ENCODE results near the gene PDZD2.

Gene PDZD2

GRCh38 chr5:32082701-32083100 is 443.8 kb downstream of the PDZD2 start:
- no peak for TF ChIP-seq CTCF (IDR thresholded peaks at IDR 0.05)
- H3K27ac ChIP-seq: no peak overlapping the region
- H3K4me1 ChIP-seq (ENCODE audit: control insufficient read depth in 1 of 2, insufficient read depth in 1 of 2, low read depth in 1 of 2, low read length in 1 of 2): no peaks in the 10 kb centered on the region

GRCh38 chr5:32083981-32084430 is 445.1 kb downstream of the PDZD2 start:
- H3K4me1 ChIP-seq (ENCODE audit: control insufficient read depth in 1 of 2, insufficient read depth in 1 of 2, low read depth in 1 of 2, low read length in 1 of 2): no peaks in the 10 kb centered on the region
- no peaks in the 10 kb centered on the region for H3K36me3 ChIP-seq
- H3K9me3 ChIP-seq: no peaks in the 10 kb centered on the region
- H3K27ac ChIP-seq: no peak overlapping the region
- no peak for TF ChIP-seq CTCF (IDR thresholded peaks at IDR 0.05)
- H3K27me3 ChIP-seq: no peaks in the 10 kb centered on the region
- H3K4me3 ChIP-seq (ENCODE audit: low read depth in 1 of 2, low read length in 1 of 2): no peak overlapping the region

More at GRCh38 chr5:32082701-32083100, 443.8 kb downstream of the PDZD2 start:
- H3K27me3 ChIP-seq: no peaks in the 10 kb centered on the region
- no peak overlapping the region for H3K4me3 ChIP-seq (ENCODE audit: low read depth in 1 of 2, low read length in 1 of 2)
- H3K36me3 ChIP-seq: no peaks in the 10 kb centered on the region
- no peaks in the 10 kb centered on the region for H3K9me3 ChIP-seq

GRCh38 chr5:32087086-32088082 is 448.5 kb downstream of the PDZD2 start:
- Histone ChIP-seq H3K27me3 (no peaks in the 10 kb centered on the region), H3K27ac (no peak overlapping the region)

GRCh38 chr5:32088214-32088613 is 449.3 kb downstream of the PDZD2 start:
- H3K36me3 ChIP-seq: no peaks in the 10 kb centered on the region
- no peak for TF ChIP-seq CTCF (IDR thresholded peaks at IDR 0.05)
- no peaks in the 10 kb centered on the region for H3K9me3 ChIP-seq
- no peak overlapping the region for H3K4me3 ChIP-seq (ENCODE audit: low read depth in 1 of 2, low read length in 1 of 2)
- no peaks in the 10 kb centered on the region for H3K27me3 ChIP-seq
- H3K4me1 ChIP-seq (ENCODE audit: control insufficient read depth in 1 of 2, insufficient read depth in 1 of 2, low read depth in 1 of 2, low read length in 1 of 2): no peaks in the 10 kb centered on the region
- no peak overlapping the region for H3K27ac ChIP-seq

More at GRCh38 chr5:32087086-32088082, 448.5 kb downstream of the PDZD2 start:
- Histone ChIP-seq H3K9me3 (no peaks in the 10 kb centered on the region), H3K4me1 (ENCODE audit: control insufficient read depth in 1 of 2, insufficient read depth in 1 of 2, low read depth in 1 of 2, low read length in 1 of 2) (no peaks in the 10 kb centered on the region), H3K4me3 (ENCODE audit: low read depth in 1 of 2, low read length in 1 of 2) (no peak overlapping the region), H3K36me3 (no peaks in the 10 kb centered on the region)
- TF ChIP-seq CTCF (IDR thresholded peaks at IDR 0.05): no peak

- H3K4me1 ChIP-seq (ENCODE audit: control insufficient read depth in 1 of 2, insufficient read depth in 1 of 2, low read depth in 1 of 2, low read length in 1 of 2): no peaks in the 10 kb centered on the region
- H3K27ac ChIP-seq: no peak overlapping the region
- H3K36me3 ChIP-seq: no peaks in the 10 kb centered on the region
- TF ChIP-seq CTCF (IDR thresholded peaks at IDR 0.05): no peak
- H3K4me3 ChIP-seq (ENCODE audit: low read depth in 1 of 2, low read length in 1 of 2): no peak overlapping the region
- no peaks in the 10 kb centered on the region for H3K27me3 ChIP-seq
- H3K9me3 ChIP-seq: no peaks in the 10 kb centered on the region
Observed at GRCh38 chr5:32089146-32090000, 450.4 kb downstream of the PDZD2 start.

All from neutrophil (primary cell).